HL-60 (cell line): ENCODE results near the gene ABCF2.

ENCODE experiments used
- DNase-seq, 2 experiments: peaks; one replicate each; pipeline ENCODE4 v3.0.0-alpha.2; 2010 to 2020; ENCODE audit warnings: low read depth in 1 of 2, low spot score in 1 of 2
- H3K27ac ChIP-seq: fragments of 250-450 bp; sonication (Bioruptor Pico); replicated peaks from 2 replicates; pipeline ENCODE4 v1.5.1; 2020; ENCODE audit warnings: mild to moderate bottlenecking, moderate library complexity
- H3K27me3 ChIP-seq: fragments of 250-450 bp; sonication (Bioruptor Pico); 2 replicates; pipeline ENCODE4 v1.5.1; 2021; ENCODE audit warnings: mild to moderate bottlenecking, moderate library complexity; ENCODE audit not compliant: insufficient read depth, poor library complexity, severe bottlenecking
- H3K4me3 ChIP-seq: replicated peaks from 2 replicates; pipeline ENCODE4 v1.5.1; 2011; ENCODE audit warnings: mild to moderate bottlenecking, control low read depth, low read length; ENCODE audit not compliant: insufficient read depth
- CTCF ChIP-seq: IDR thresholded peaks from one replicate; pipeline ENCODE4 v1.5.1; 2011; ENCODE audit warnings: low read length, control low read depth, inconsistent platforms; ENCODE audit not compliant: insufficient read depth
- GABPA ChIP-seq: IDR thresholded peaks from 2 replicates; pipeline ENCODE4 v1.6.1; 2012; ENCODE audit warnings: low read depth
- POLR2AphosphoS5 ChIP-seq: IDR thresholded peaks from 2 replicates; pipeline ENCODE4 v1.6.1; 2012; ENCODE audit warnings: low read depth
- REST ChIP-seq: IDR thresholded peaks from 2 replicates; pipeline ENCODE4 v1.6.1; 2012; ENCODE audit warnings: low read depth; ENCODE audit not compliant: insufficient replicate concordance
- SPI1 ChIP-seq: IDR thresholded peaks from 2 replicates; pipeline ENCODE4 v1.6.1; 2012; ENCODE audit warnings: low read depth, mild to moderate bottlenecking, borderline replicate concordance

ABCF2 gene

GRCh38 chr7:151246102-151246850 is 19.3 kb upstream of the ABCF2 start:
- TF ChIP-seq GABPA (no peak), REST (no peak), POLR2AphosphoS5 (no peak), CTCF (no peak), SPI1 (no peak)
- no peak for DNase-seq
- H3K27me3 ChIP-seq: peaks cover 55% of the 10 kb centered on the region
- no peak overlapping the region for H3K27ac ChIP-seq
- H3K4me3 ChIP-seq: no peak overlapping the region

- TF ChIP-seq REST (no peak), CTCF (no peak), POLR2AphosphoS5 (no peak), GABPA (no peak), SPI1 (no peak)
- Histone ChIP-seq H3K27ac (no peak overlapping the region), H3K27me3 (peaks cover 48% of the 10 kb centered on the region), H3K4me3 (no peak overlapping the region)
- no peak for DNase-seq
These were observed 18.5 kb upstream of the ABCF2 start for GRCh38 chr7:151245360-151246101.

GRCh38 chr7:151244841-151245346 is 17.9 kb upstream of the ABCF2 start:
- no peak for DNase-seq
- Histone ChIP-seq H3K27ac (no peak overlapping the region), H3K4me3 (no peak overlapping the region), H3K27me3 (peaks cover 41% of the 10 kb centered on the region)
- no peak for TF ChIP-seq CTCF
- TF ChIP-seq GABPA: no peak
